HepG2 (cell line): ENCODE results near the gene SOWAHB.
"Not testable (repeated sequence)": the region's sequence is repeated elsewhere in the genome, so short reads cannot be mapped to it uniquely, and the experiment has no call there.

Experiments
- EEA1 ChIP-seq: sonication (generic); formaldehyde crosslinking; IDR thresholded peaks from 2 replicates; pipeline ENCODE4 v1.5.1; 2020; ENCODE audit warnings: mild to moderate bottlenecking, missing genetic modification reagents, borderline replicate concordance
- ELF1 ChIP-seq: sonication (generic); formaldehyde crosslinking; IDR thresholded peaks from 2 replicates; pipeline ENCODE4 v1.4.0; 2020; ENCODE audit warnings: missing genetic modification reagents
- ETV6 ChIP-seq: sonication (generic); formaldehyde crosslinking; conservative IDR thresholded peaks from 2 replicates; pipeline ENCODE4 v1.4.0; 2020; ENCODE audit warnings: missing genetic modification reagents
- HINFP ChIP-seq: sonication (generic); formaldehyde crosslinking; IDR thresholded peaks from 2 replicates; pipeline ENCODE4 v1.4.0; 2020; ENCODE audit warnings: low read depth, mild to moderate bottlenecking, missing genetic modification reagents
- NCOA2 ChIP-seq: sonication (generic); formaldehyde crosslinking; IDR thresholded peaks from 2 replicates; pipeline ENCODE4 v1.8.0; 2022; ENCODE audit warnings: inconsistent platforms
- POLR2A ChIP-seq, 2 experiments: IDR thresholded peaks; 2 replicates each; pipeline ENCODE4 v1.6.1; 2011; ENCODE audit warnings: low read depth in 2 of 2, low read length in 2 of 2, mild to moderate bottlenecking in 1 of 2, moderate library complexity in 1 of 2; ENCODE audit not compliant: insufficient read depth in 1 of 2
- POLR2AphosphoS5 ChIP-seq: IDR thresholded peaks from 2 replicates; pipeline ENCODE4 v1.6.1; 2012; ENCODE audit warnings: low read depth, low read length
- RBFOX2 ChIP-seq: fragments of 200-400 bp; formaldehyde crosslinking; IDR thresholded peaks from 2 replicates; pipeline ENCODE4 v1.6.1; 2017; ENCODE audit warnings: low read depth, mild to moderate bottlenecking, low read length
- SUZ12 ChIP-seq: fragments of 150-350 bp; IDR thresholded peaks from 2 replicates; pipeline ENCODE4 v1.6.1; 2014; ENCODE audit warnings: low read depth, low read length
- TEAD2 ChIP-seq: sonication (generic); formaldehyde crosslinking; IDR thresholded peaks from 2 replicates; pipeline ENCODE4 v1.9.0; 2021; ENCODE audit warnings: missing genetic modification reagents
- TFE3 ChIP-seq: IDR thresholded peaks from 2 replicates; pipeline ENCODE4 v1.6.1; 2016
- ZNF558 ChIP-seq: sonication (generic); formaldehyde crosslinking; IDR thresholded peaks from 2 replicates; pipeline ENCODE4 v1.9.0; 2022; ENCODE audit warnings: mild to moderate bottlenecking, missing genetic modification reagents, borderline replicate concordance
- ZNF562 ChIP-seq: sonication (generic); formaldehyde crosslinking; IDR thresholded peaks from 2 replicates; pipeline ENCODE4 v1.8.0; 2022; ENCODE audit warnings: missing genetic modification reagents, borderline replicate concordance

GRCh38 chr4:76868780-76869179 lies 29.2 kb downstream of the SOWAHB start:
- TF ChIP-seq NCOA2 (CRISPR knock-in tag); ELF1 (CRISPR knock-in tag); ETV6; TFE3 (CRISPR knock-in tag); SUZ12; ZNF558 (CRISPR knock-in tag); EEA1 (CRISPR knock-in tag); ZNF562 (CRISPR knock-in tag); RBFOX2; POLR2AphosphoS5; POLR2A (IDR thresholded peaks at IDR 0.05; ENCODE audit: insufficient read depth in 1 of 2, low read depth in 2 of 2, low read length in 2 of 2); HINFP (CRISPR knock-in tag); TEAD2 (CRISPR knock-in tag): not testable (repeated sequence)
